ENCODE results near the gene XCL1. TPM values are rescaled to one million over a fixed set of nuclear protein-coding genes. Genes with fewer than 3 reads are reported as not detected.

The XCL1 gene
- total RNA-seq, 8 experiments from 2014 or later = 0.19 to 0.38 (median 0.24) TPM; not detected in 4

GRCh38 chr1:168553680-168554553, 22.5 kb upstream of the XCL1 start:
- H3K4me3 ChIP-seq = no peak overlapping the region
- WGBS, 10 experiments = 12 to 100% (median 83%) methylated on average over 1 to 5 of the region's 5 CpGs; no CpG with 5 or more reads in 2 of the 10 experiments
- no peak for ATAC-seq (replicated peaks in 6 of 8)
- no peaks in the 10 kb centered on the region for H3K4me1 ChIP-seq (replicated peaks in 1 of 2)
- in situ Hi-C loops (cut with MboI; ENCODE audit: low pct_unique_long_range_greater_than_20kb in 2 of 9, low sequenced_read_pairs in 9 of 9, unreplicated experiment in 9 of 9) = loop anchor here in 4 of 9 experiments (25.0 kb wide), 2 partner anchors 117 to 217 kb away; no protein-coding TSS in a partner anchor
- H3K27ac ChIP-seq = no peak overlapping the region

- no peak for ATAC-seq (replicated peaks in 6 of 8)
- Histone ChIP-seq H3K4me1 (replicated peaks in 1 of 2) (no peaks in the 10 kb centered on the region), H3K27ac (no peak overlapping the region), H3K4me3 (no peak overlapping the region)
- in situ Hi-C loops (cut with MboI; ENCODE audit: low pct_unique_long_range_greater_than_20kb in 2 of 9, low sequenced_read_pairs in 9 of 9, unreplicated experiment in 9 of 9) = loop anchor here in 4 of 9 experiments (25.0 kb wide), 2 partner anchors 118 to 218 kb away; no protein-coding TSS in a partner anchor
- WGBS, 10 experiments = 14 to 93% (median 81%) methylated on average over 1 to 5 of the region's 5 CpGs
Observed at GRCh38 chr1:168554603-168555483, 21.6 kb upstream of the XCL1 start.

- in situ Hi-C loops (cut with MboI; ENCODE audit: low pct_unique_long_range_greater_than_20kb in 2 of 9, low sequenced_read_pairs in 9 of 9, unreplicated experiment in 9 of 9) = loop anchor here in 4 of 9 experiments (25.0 kb wide), 2 partner anchors 118 to 218 kb away; no protein-coding TSS in a partner anchor
Observed at GRCh38 chr1:168555508-168556046, 20.8 kb upstream of the XCL1 start.

GRCh38 chr1:168556647-168557046, 19.8 kb upstream of the XCL1 start:
- no peak overlapping the region for H3K27ac ChIP-seq
- no peak overlapping the region for H3K4me3 ChIP-seq
- ATAC-seq (replicated peaks in 6 of 8) = no peak
- in situ Hi-C loops (cut with MboI; ENCODE audit: low pct_unique_long_range_greater_than_20kb in 2 of 9, low sequenced_read_pairs in 9 of 9, unreplicated experiment in 9 of 9) = loop anchor here in 4 of 9 experiments (25.0 kb wide), 2 partner anchors 119 to 219 kb away; no protein-coding TSS in a partner anchor
- no peaks in the 10 kb centered on the region for H3K4me1 ChIP-seq (replicated peaks in 1 of 2)

More at GRCh38 chr1:168555508-168556046, 20.8 kb upstream of the XCL1 start:
- WGBS, 10 experiments = 55 to 100% (median 74%) methylated on average over 2 to 3 of the region's 3 CpGs; no CpG with 5 or more reads in 1 of the 10 experiments
- no peak for ATAC-seq (replicated peaks in 6 of 8)
- Histone ChIP-seq H3K4me1 (replicated peaks in 1 of 2) (no peaks in the 10 kb centered on the region), H3K4me3 (no peak overlapping the region), H3K27ac (no peak overlapping the region)

GRCh38 chr1:168560370-168560769, 16.0 kb upstream of the XCL1 start:
- Histone ChIP-seq H3K4me1 (replicated peaks in 1 of 2) (no peaks in the 10 kb centered on the region), H3K4me3 (no peak overlapping the region), H3K27ac (no peak overlapping the region)
- in situ Hi-C loops (cut with MboI; ENCODE audit: low pct_unique_long_range_greater_than_20kb in 2 of 9, low sequenced_read_pairs in 9 of 9, unreplicated experiment in 9 of 9) = loop anchor here in 4 of 9 experiments (25.0 kb wide), 2 partner anchors 123 to 223 kb away; no protein-coding TSS in a partner anchor
- ATAC-seq (replicated peaks in 6 of 8) = no peak

- no peak for ATAC-seq (replicated peaks in 6 of 8)
- Histone ChIP-seq H3K4me3 (no peak overlapping the region), H3K27ac (no peak overlapping the region), H3K4me1 (replicated peaks in 1 of 2) (no peaks in the 10 kb centered on the region)
- WGBS, 10 experiments = 6 to 100% (median 73%) methylated on average over 2 of the region's 2 CpGs
- in situ Hi-C loops (cut with MboI; ENCODE audit: low pct_unique_long_range_greater_than_20kb in 2 of 9, low sequenced_read_pairs in 9 of 9, unreplicated experiment in 9 of 9) = loop anchor here in 4 of 9 experiments (25.0 kb wide), 2 partner anchors 125 to 225 kb away; no protein-coding TSS in a partner anchor
Observed at GRCh38 chr1:168561989-168562388, 14.4 kb upstream of the XCL1 start.

GRCh38 chr1:168565825-168566224, 10.6 kb upstream of the XCL1 start:
- WGBS, 10 experiments = 0 to 83% (median 73%) methylated on average over 2 to 4 of the region's 4 CpGs

GRCh38 chr1:168567007-168567406, 9.4 kb upstream of the XCL1 start:
- in situ Hi-C loops (cut with MboI; ENCODE audit: low pct_unique_long_range_greater_than_20kb in 2 of 9, low sequenced_read_pairs in 9 of 9, unreplicated experiment in 9 of 9) = loop anchor here in 4 of 9 experiments (25.0 kb wide), 2 partner anchors 130 to 230 kb away; no protein-coding TSS in a partner anchor
- Histone ChIP-seq H3K27ac (no peak overlapping the region), H3K4me1 (replicated peaks in 1 of 2) (no peaks in the 10 kb centered on the region), H3K4me3 (no peak overlapping the region)
- no peak for ATAC-seq (replicated peaks in 6 of 8)
- 83 to 100% (median 100%) methylated on average over 1 of the region's 1 CpG; no CpG with 5 or more reads in 6 of the 10 experiments for WGBS, 10 experiments

More at GRCh38 chr1:168565825-168566224, 10.6 kb upstream of the XCL1 start:
- Histone ChIP-seq H3K27ac (no peak overlapping the region), H3K4me3 (no peak overlapping the region), H3K4me1 (replicated peaks in 1 of 2) (no peaks in the 10 kb centered on the region)
- no peak for ATAC-seq (replicated peaks in 6 of 8)
- in situ Hi-C loops (cut with MboI; ENCODE audit: low pct_unique_long_range_greater_than_20kb in 2 of 9, low sequenced_read_pairs in 9 of 9, unreplicated experiment in 9 of 9) = loop anchor here in 4 of 9 experiments (25.0 kb wide), 2 partner anchors 129 to 229 kb away; no protein-coding TSS in a partner anchor

- H3K4me3 ChIP-seq = no peak overlapping the region
- H3K4me1 ChIP-seq (replicated peaks in 1 of 2) = no peaks in the 10 kb centered on the region
- ATAC-seq (replicated peaks in 6 of 8) = no peak
- H3K27ac ChIP-seq = no peak overlapping the region
- in situ Hi-C loops (cut with MboI; ENCODE audit: low pct_unique_long_range_greater_than_20kb in 2 of 9, low sequenced_read_pairs in 9 of 9, unreplicated experiment in 9 of 9) = loop anchor here in 4 of 9 experiments (25.0 kb wide), 2 partner anchors 130 to 230 kb away; no protein-coding TSS in a partner anchor
- 49 to 100% (median 93%) methylated on average over 1 to 3 of the region's 3 CpGs for WGBS, 10 experiments
Observed at GRCh38 chr1:168567568-168567967, 8.8 kb upstream of the XCL1 start.

GRCh38 chr1:168568346-168568745, 8.1 kb upstream of the XCL1 start:
- Histone ChIP-seq H3K4me3 (no peak overlapping the region), H3K27ac (no peak overlapping the region), H3K4me1 (replicated peaks in 1 of 2) (no peaks in the 10 kb centered on the region)
- ATAC-seq (replicated peaks in 6 of 8) = no peak
- in situ Hi-C loops (cut with MboI; ENCODE audit: low pct_unique_long_range_greater_than_20kb in 2 of 9, low sequenced_read_pairs in 9 of 9, unreplicated experiment in 9 of 9) = loop anchor here in 4 of 9 experiments (25.0 kb wide), 2 partner anchors 131 to 231 kb away; no protein-coding TSS in a partner anchor
- 0 to 100% (median 57%) methylated on average over 1 of the region's 1 CpG; no CpG with 5 or more reads in 2 of the 10 experiments for WGBS, 10 experiments

GRCh38 chr1:168570652-168571051, 5.8 kb upstream of the XCL1 start:
- ATAC-seq (replicated peaks in 6 of 8) = no peak
- 50 to 83% (median 71%) methylated on average over 2 to 3 of the region's 3 CpGs; no CpG with 5 or more reads in 1 of the 10 experiments for WGBS, 10 experiments

GRCh38 chr1:168572633-168573032, 3.8 kb upstream of the XCL1 start:
- Histone ChIP-seq H3K4me1 (replicated peaks in 1 of 2) (no peaks in the 10 kb centered on the region), H3K27ac (no peak overlapping the region), H3K4me3 (no peak overlapping the region)
- WGBS, 10 experiments = 51 to 100% (median 93%) methylated on average over 2 to 3 of the region's 3 CpGs
- in situ Hi-C loops (cut with MboI; ENCODE audit: low pct_unique_long_range_greater_than_20kb in 2 of 9, low sequenced_read_pairs in 9 of 9, unreplicated experiment in 9 of 9) = loop anchor here in 4 of 9 experiments (10.0 to 25.0 kb wide), 3 partner anchors 128 to 235 kb away; no protein-coding TSS in a partner anchor
- ATAC-seq (replicated peaks in 6 of 8) = no peak

More at GRCh38 chr1:168570652-168571051, 5.8 kb upstream of the XCL1 start:
- H3K27ac ChIP-seq = no peak overlapping the region
- no peak overlapping the region for H3K4me3 ChIP-seq
- no peaks in the 10 kb centered on the region for H3K4me1 ChIP-seq (replicated peaks in 1 of 2)
- in situ Hi-C loops (cut with MboI; ENCODE audit: low pct_unique_long_range_greater_than_20kb in 2 of 9, low sequenced_read_pairs in 9 of 9, unreplicated experiment in 9 of 9) = loop anchor here in 4 of 9 experiments (10.0 to 25.0 kb wide), 3 partner anchors 126 to 233 kb away; no protein-coding TSS in a partner anchor

Measured in motor neuron (in vitro differentiated cells).